Activated CD4-positive, alpha-beta T cell treated with anti-CD3 and anti-CD28 coated beads for 48 hours (primary cell): ENCODE results near the gene POLK.

Source experiments
- DNase-seq: peaks from one replicate; pipeline ENCODE4 v3.0.0-alpha.2; 2020

POLK gene

GRCh38 chr5:75611311-75612225 lies 99.9 kb downstream of the POLK start, which contains the start of gene ANKDD1B:
ANKDD1B (plus strand) TSS chr5:75611453; CDS start chr5:75611635, 182 bp downstream.
- DNase-seq, result no peak

- DNase-seq, result no peak
These were observed 100.5 kb downstream of the POLK start for GRCh38 chr5:75612226-75612569.

- DNase-seq, result no peak
These were observed 101.2 kb downstream of the POLK start for GRCh38 chr5:75612901-75613300.

GRCh38 chr5:75614176-75614575 lies 102.5 kb downstream of the POLK start:
- DNase-seq, result no peak

- DNase-seq, result no peak
These were observed 104.7 kb downstream of the POLK start for GRCh38 chr5:75616371-75616881.

GRCh38 chr5:75616971-75617621 lies 105.4 kb downstream of the POLK start:
- no peak for DNase-seq

- no peak for DNase-seq
These were observed 106.2 kb downstream of the POLK start for GRCh38 chr5:75617736-75618352.

GRCh38 chr5:75620184-75620959 lies 108.7 kb downstream of the POLK start:
- DNase-seq, result no peak

GRCh38 chr5:75622564-75622963 lies 110.9 kb downstream of the POLK start:
- no peak for DNase-seq

- no peak for DNase-seq
These were observed 112.2 kb downstream of the POLK start for GRCh38 chr5:75623846-75624245.

- DNase-seq, result no peak
These were observed 115.3 kb downstream of the POLK start for GRCh38 chr5:75626959-75627358.

GRCh38 chr5:75627801-75628200 lies 116.1 kb downstream of the POLK start:
- DNase-seq, result no peak

- no peak for DNase-seq
These were observed 119.2 kb downstream of the POLK start for GRCh38 chr5:75630875-75631274.

- no peak for DNase-seq
These were observed 120.6 kb downstream of the POLK start for GRCh38 chr5:75632321-75632720.

- no peak for DNase-seq
These were observed 126.3 kb downstream of the POLK start for GRCh38 chr5:75637949-75638348.

- DNase-seq, result no peak
These were observed 128.0 kb downstream of the POLK start for GRCh38 chr5:75639535-75640311.

- DNase-seq, result no peak
These were observed 128.7 kb downstream of the POLK start for GRCh38 chr5:75640395-75640794.

GRCh38 chr5:75640826-75641225 lies 129.1 kb downstream of the POLK start:
- DNase-seq, result no peak

- DNase-seq, result peak; percentile 5
These were observed 137.0 kb downstream of the POLK start for GRCh38 chr5:75648712-75649111.
